Endothelial cell of umbilical vein (primary cell): ENCODE data around the gene HMGXB4. TPM values are rescaled to one million over a fixed set of nuclear protein-coding genes. Genes with fewer than 3 reads are reported as not detected.

Source experiments
- BruUV-seq: library from RNA; stranded (reverse); fragments of 400-500 nt; replicated peaks from 2 replicates; lab custom pipeline; 2021; lab: Mats Ljungman, UMichigan
- CTCF ChIA-PET: fragments of 300-600, 350-600 bp; sonication (Branson Sonifier 250); formaldehyde crosslinking; loops from one replicate; lab custom pipeline; 2021; ENCODE audit warnings: antibody characterized with exemption, inconsistent platforms; lab: Charles Lee
- POLR2A ChIA-PET: fragments of 300-600, 350-600 bp; sonication (Branson Sonifier 250); formaldehyde crosslinking; loops from one replicate; lab custom pipeline; 2021; ENCODE audit warnings: antibody characterized with exemption, inconsistent platforms; lab: Charles Lee
- DNase-seq: peaks from one replicate; pipeline ENCODE4 v3.0.0-alpha.2; 2011; ENCODE audit warnings: low read depth, low spot score
- FAIRE-seq: peaks from 2 replicates; lab custom pipeline; 2011; peaks lifted over from hg19 to GRCh38; lab: Jason Lieb, UNC
- H2AFZ ChIP-seq: 2 replicates; pipeline ENCODE4 v1.6.0; 2012; ENCODE audit warnings: low read depth, low read length, control low read depth, inconsistent platforms
- H3K27ac ChIP-seq: 2 replicates; pipeline ENCODE4 v1.5.1; 2011; ENCODE audit warnings: low read depth, mild to moderate bottlenecking, control low read depth, low read length, moderate library complexity; ENCODE audit not compliant: insufficient read depth
- H3K27me3 ChIP-seq, 2 experiments: 2 replicates each; pipeline versions ENCODE4 v1.6.0 to v1.6.1; 2011; ENCODE audit warnings: low read length in 2 of 2, mixed read lengths in 1 of 2; ENCODE audit not compliant: control insufficient read depth in 2 of 2, insufficient read depth in 2 of 2
- H3K36me3 ChIP-seq, 2 experiments: 2 replicates in 1 of 2; 3 replicates in 1 of 2; pipeline ENCODE4 v1.5.1; 2011; ENCODE audit warnings: low read length in 2 of 2, mild to moderate bottlenecking in 1 of 2, moderate library complexity in 1 of 2; ENCODE audit not compliant: control insufficient read depth in 2 of 2, insufficient read depth in 2 of 2; ENCODE audit errors: extremely low read depth in 1 of 2
- H3K4me1 ChIP-seq: 3 replicates; pipeline ENCODE4 v1.5.1; 2011; ENCODE audit warnings: mild to moderate bottlenecking, low read length; ENCODE audit not compliant: control insufficient read depth, insufficient read depth; ENCODE audit errors: extremely low read depth
- H3K4me2 ChIP-seq: 2 replicates; pipeline ENCODE4 v1.6.1; 2011; ENCODE audit warnings: low read length, control low read depth, mixed read lengths; ENCODE audit not compliant: insufficient read depth
- H3K4me3 ChIP-seq, 3 experiments: fragments of 200-600 bp in 1 of 3; sonication (generic), shearing (Covaris generic) in 1 of 3; replicated peaks in 1 of 3; 2 replicates each; pipeline ENCODE4 v1.5.1; 2011 to 2016; ENCODE audit warnings: control low read depth in 3 of 3, low read length in 3 of 3, mild to moderate bottlenecking in 2 of 3, inconsistent platforms in 1 of 3, low read depth in 1 of 3, moderate library complexity in 1 of 3; ENCODE audit not compliant: insufficient read depth in 1 of 3
- H3K79me2 ChIP-seq: 2 replicates; pipeline ENCODE4 v1.6.0; 2012; ENCODE audit warnings: low read length, inconsistent platforms; ENCODE audit not compliant: control insufficient read depth, insufficient read depth
- H3K9ac ChIP-seq: replicated peaks from 2 replicates; pipeline ENCODE3; 2011; ENCODE audit warnings: low read length, control low read depth; ENCODE audit not compliant: insufficient read depth; ENCODE audit errors: extremely low read depth
- H3K9me1 ChIP-seq: replicated peaks from 3 replicates; pipeline ENCODE4 v1.6.0; 2011; ENCODE audit warnings: mild to moderate bottlenecking, low read length; ENCODE audit not compliant: control insufficient read depth, insufficient read depth; ENCODE audit errors: extremely low read depth
- H3K9me3 ChIP-seq: replicated peaks from 2 replicates; pipeline ENCODE4 v1.5.1; 2012; ENCODE audit warnings: low read length, inconsistent platforms; ENCODE audit not compliant: control insufficient read depth, insufficient read depth
- H4K20me1 ChIP-seq: replicated peaks from 2 replicates; pipeline ENCODE3; 2011; ENCODE audit warnings: mild to moderate bottlenecking, low read length; ENCODE audit not compliant: control insufficient read depth, insufficient read depth; ENCODE audit errors: extremely low read depth
- EZH2 ChIP-seq: IDR thresholded peaks from 2 replicates; pipeline ENCODE4 v1.6.1; 2012; ENCODE audit warnings: borderline replicate concordance, low read depth, mild to moderate bottlenecking, moderate library complexity, low read length, inconsistent platforms; ENCODE audit not compliant: severe bottlenecking
- FOS ChIP-seq: IDR thresholded peaks from 2 replicates; pipeline ENCODE4 v1.6.1; 2011; ENCODE audit warnings: mild to moderate bottlenecking, low read length, moderate library complexity, borderline replicate concordance; ENCODE audit not compliant: insufficient read depth
- JUN ChIP-seq: IDR thresholded peaks from 2 replicates; pipeline ENCODE4 v1.6.1; 2011; ENCODE audit warnings: borderline replicate concordance, low read depth; ENCODE audit not compliant: insufficient read length, insufficient read depth
- MYC ChIP-seq: IDR thresholded peaks from one replicate; pipeline ENCODE4 v1.6.1; 2011; ENCODE audit warnings: mild to moderate bottlenecking, low read depth, low read length
- dilution Hi-C: fragments of 300-500 bp; cut with MboI; formaldehyde crosslinking; loops from one replicate; pipeline ENCODE4 v1.15.0; 2019; ENCODE audit warnings: low sequenced_read_pairs; ENCODE audit not compliant: extremely low pct_ligation_motif_present
- intact Hi-C: fragments of 100-400 bp; cut with micrococcal nuclease; formaldehyde crosslinking; loops from one replicate; pipeline ENCODE4 v1.10.0; 2022
- polyA plus RNA-seq, 4 experiments: library from polyadenylated mRNA; depleted of rRNA in 3 of 4; stranded (reverse) in 3 of 4; unstranded in 1 of 4; fragments of >200 nt; gene quantifications; 2 replicates each; pipeline versions ENCODE4 v1.2.1 to v1.2.3, GENCODE V29; 2011 to 2012; ENCODE audit warnings: missing spikeins in 1 of 4
- total RNA-seq: library from RNA; stranded (reverse); gene quantifications from 2 replicates; pipeline ENCODE4 v1.2.3, GENCODE V29; 2021
- TF ChIP-seq, protein P1 (sequence below): IDR thresholded peaks from 2 replicates; pipeline ENCODE4 v1.6.1; 2011; ENCODE audit not compliant: insufficient read depth, insufficient read length
- TF ChIP-seq, protein P2 (sequence below), 2 donors: IDR thresholded peaks; 1 replicate in 1 of 2; 2 replicates in 1 of 2; pipeline ENCODE4 v1.5.1; 2011; ENCODE audit warnings: low read length in 2 of 2, mild to moderate bottlenecking in 2 of 2, moderate library complexity in 2 of 2, control low read depth in 1 of 2, inconsistent platforms in 1 of 2, low read depth in 1 of 2; ENCODE audit not compliant: insufficient read depth in 1 of 2; ENCODE audit errors: extremely low read depth in 1 of 2

Gene HMGXB4
- total and polyA plus RNA-seq, 2 donors (not counting 3 experiments of a cell fraction or from before 2014, with no cell fraction given), result 12.2 to 30.5 TPM

DNA sequence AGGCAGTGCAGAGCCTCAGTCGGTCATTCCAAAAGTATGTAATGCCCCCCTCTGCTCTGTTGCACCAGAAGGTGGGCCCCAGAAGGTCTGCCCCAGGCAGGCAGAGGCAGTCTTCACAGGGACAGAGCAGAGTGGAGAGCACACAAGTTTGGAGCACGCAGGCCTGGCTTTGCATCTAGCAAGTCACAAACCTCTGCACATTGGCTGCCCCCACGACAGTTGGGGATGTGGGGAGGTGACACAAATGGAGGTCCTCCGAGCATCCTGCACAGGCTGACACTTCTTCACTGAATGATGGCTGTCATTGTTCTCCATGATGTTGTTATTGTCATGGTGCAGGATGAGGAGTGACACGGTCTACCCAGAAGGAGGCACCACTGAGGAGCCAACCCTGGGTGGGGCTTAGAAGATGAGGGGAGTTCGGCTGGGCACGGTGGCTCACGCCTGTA is 54.3 kb downstream of the HMGXB4 start:
- no peak overlapping the region for H3K4me3 ChIP-seq
- H3K79me2 ChIP-seq, result peaks cover 25% of the 10 kb centered on the region
- TF ChIP-seq, protein P1, sequence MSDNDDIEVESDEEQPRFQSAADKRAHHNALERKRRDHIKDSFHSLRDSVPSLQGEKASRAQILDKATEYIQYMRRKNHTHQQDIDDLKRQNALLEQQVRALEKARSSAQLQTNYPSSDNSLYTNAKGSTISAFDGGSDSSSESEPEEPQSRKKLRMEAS, result no peak
- TF ChIP-seq FOS (no peak), JUN (no peak), EZH2 (no peak), MYC (no peak)
- TF ChIP-seq, protein P2, sequence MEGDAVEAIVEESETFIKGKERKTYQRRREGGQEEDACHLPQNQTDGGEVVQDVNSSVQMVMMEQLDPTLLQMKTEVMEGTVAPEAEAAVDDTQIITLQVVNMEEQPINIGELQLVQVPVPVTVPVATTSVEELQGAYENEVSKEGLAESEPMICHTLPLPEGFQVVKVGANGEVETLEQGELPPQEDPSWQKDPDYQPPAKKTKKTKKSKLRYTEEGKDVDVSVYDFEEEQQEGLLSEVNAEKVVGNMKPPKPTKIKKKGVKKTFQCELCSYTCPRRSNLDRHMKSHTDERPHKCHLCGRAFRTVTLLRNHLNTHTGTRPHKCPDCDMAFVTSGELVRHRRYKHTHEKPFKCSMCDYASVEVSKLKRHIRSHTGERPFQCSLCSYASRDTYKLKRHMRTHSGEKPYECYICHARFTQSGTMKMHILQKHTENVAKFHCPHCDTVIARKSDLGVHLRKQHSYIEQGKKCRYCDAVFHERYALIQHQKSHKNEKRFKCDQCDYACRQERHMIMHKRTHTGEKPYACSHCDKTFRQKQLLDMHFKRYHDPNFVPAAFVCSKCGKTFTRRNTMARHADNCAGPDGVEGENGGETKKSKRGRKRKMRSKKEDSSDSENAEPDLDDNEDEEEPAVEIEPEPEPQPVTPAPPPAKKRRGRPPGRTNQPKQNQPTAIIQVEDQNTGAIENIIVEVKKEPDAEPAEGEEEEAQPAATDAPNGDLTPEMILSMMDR (IDR thresholded peaks at IDR 0.05; ENCODE audit: extremely low read depth in 1 of 2, insufficient read depth in 1 of 2, low read depth in 1 of 2, low read length in 2 of 2), result no peak
- H3K9ac ChIP-seq, result no peak overlapping the region
- no TSS peak for BruUV-seq
- no peaks in the 10 kb centered on the region for H4K20me1 ChIP-seq
- DNase-seq, result no peak
- H3K9me3 ChIP-seq, result no peaks in the 10 kb centered on the region
- CTCF ChIA-PET, result interaction anchor here (1.0 to 2.5 kb wide), 2 partner anchors 12 to 16 kb away, joined by 4 to 8 read pairs; partner anchors contain the start of gene TOM1
- H3K27ac ChIP-seq, result peak overlapping the region; percentile 15
- no peak for FAIRE-seq
- H3K4me1 ChIP-seq, result peaks cover 51% of the 10 kb centered on the region
- dilution Hi-C loops, result no loop called here
- H3K36me3 ChIP-seq, result peaks cover 0 to 2% of the 10 kb centered on the region in 2 experiments
- POLR2A ChIA-PET, result interaction anchor here (1.1 kb wide), 1 partner anchor 12 kb away, joined by 3 read pairs; the partner anchor contains the start of gene TOM1
- intact Hi-C loops, result no loop called here
- no peak overlapping the region for H3K4me2 ChIP-seq
- H2AFZ ChIP-seq, result no peak overlapping the region
- H3K27me3 ChIP-seq, result no peaks in the 10 kb centered on the region
- no peaks in the 10 kb centered on the region for H3K9me1 ChIP-seq
